Neutrophil (primary cell): ENCODE data around the gene INSYN2A.

Experiments used
- H3K27ac ChIP-seq: fragments of 200-600 bp; sonication (generic); 2 replicates; pipeline ENCODE4 v1.5.1; 2016; ENCODE audit warnings: mild to moderate bottlenecking, moderate library complexity
- H3K27me3 ChIP-seq: fragments of 200-600 bp; sonication (generic); 2 replicates; pipeline ENCODE4 v1.6.0; 2016; ENCODE audit warnings: mild to moderate bottlenecking
- H3K36me3 ChIP-seq: fragments of 200-600 bp; sonication (generic); 2 replicates; pipeline ENCODE4 v1.5.1; 2017
- H3K4me1 ChIP-seq, 2 experiments: fragments of 200-600 bp in 1 of 2; sonication (generic) in 1 of 2; 1 replicate in 1 of 2; 2 replicates in 1 of 2; pipeline versions ENCODE4 v1.5.1 to v1.6.1; 2013 to 2016; ENCODE audit warnings: low read depth in 1 of 2, low read length in 1 of 2, mild to moderate bottlenecking in 1 of 2, moderate library complexity in 1 of 2; ENCODE audit not compliant: control insufficient read depth in 1 of 2, insufficient read depth in 1 of 2
- H3K4me3 ChIP-seq, 2 experiments: fragments of 200-600 bp in 1 of 2; sonication (generic) in 1 of 2; 1 replicate in 1 of 2; 2 replicates in 1 of 2; pipeline ENCODE4 v1.5.1; 2013 to 2016; ENCODE audit warnings: low read depth in 1 of 2, low read length in 1 of 2, mild to moderate bottlenecking in 1 of 2, moderate library complexity in 1 of 2
- H3K9me3 ChIP-seq: fragments of 200-600 bp; sonication (generic); 2 replicates; pipeline ENCODE4 v1.5.1; 2016
- TF ChIP-seq, protein P1 (sequence below): fragments of 200-600 bp; sonication (generic); IDR thresholded peaks from 2 replicates; pipeline ENCODE4 v1.5.1; 2016; ENCODE audit warnings: antibody characterized with exemption

Gene INSYN2A

DNA sequence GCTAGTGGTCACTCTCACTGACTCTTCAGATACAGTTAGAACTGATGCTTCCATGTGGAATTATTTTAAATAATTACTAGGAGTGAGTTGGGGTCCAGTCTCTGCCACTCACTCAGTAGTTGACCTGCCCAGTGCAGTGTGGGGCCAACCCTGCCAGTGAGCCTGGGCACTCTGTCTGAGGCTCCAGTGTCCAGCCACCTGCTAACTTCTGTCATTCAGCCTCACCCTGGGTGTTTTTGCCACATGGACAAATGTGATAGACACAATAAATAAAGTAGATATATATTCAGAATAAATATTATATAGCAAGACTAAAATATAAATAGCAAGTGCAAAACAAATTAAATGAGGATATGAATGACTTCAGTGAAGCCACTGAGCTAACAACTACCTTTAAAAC lies 7.2 kb downstream of the INSYN2A start:
- no peaks in the 10 kb centered on the region for H3K4me1 ChIP-seq
- TF ChIP-seq, protein P1, sequence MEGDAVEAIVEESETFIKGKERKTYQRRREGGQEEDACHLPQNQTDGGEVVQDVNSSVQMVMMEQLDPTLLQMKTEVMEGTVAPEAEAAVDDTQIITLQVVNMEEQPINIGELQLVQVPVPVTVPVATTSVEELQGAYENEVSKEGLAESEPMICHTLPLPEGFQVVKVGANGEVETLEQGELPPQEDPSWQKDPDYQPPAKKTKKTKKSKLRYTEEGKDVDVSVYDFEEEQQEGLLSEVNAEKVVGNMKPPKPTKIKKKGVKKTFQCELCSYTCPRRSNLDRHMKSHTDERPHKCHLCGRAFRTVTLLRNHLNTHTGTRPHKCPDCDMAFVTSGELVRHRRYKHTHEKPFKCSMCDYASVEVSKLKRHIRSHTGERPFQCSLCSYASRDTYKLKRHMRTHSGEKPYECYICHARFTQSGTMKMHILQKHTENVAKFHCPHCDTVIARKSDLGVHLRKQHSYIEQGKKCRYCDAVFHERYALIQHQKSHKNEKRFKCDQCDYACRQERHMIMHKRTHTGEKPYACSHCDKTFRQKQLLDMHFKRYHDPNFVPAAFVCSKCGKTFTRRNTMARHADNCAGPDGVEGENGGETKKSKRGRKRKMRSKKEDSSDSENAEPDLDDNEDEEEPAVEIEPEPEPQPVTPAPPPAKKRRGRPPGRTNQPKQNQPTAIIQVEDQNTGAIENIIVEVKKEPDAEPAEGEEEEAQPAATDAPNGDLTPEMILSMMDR, result no peak
- no peak overlapping the region for H3K4me3 ChIP-seq
- no peak overlapping the region for H3K27ac ChIP-seq
- peaks cover 44% of the 10 kb centered on the region for H3K27me3 ChIP-seq
- no peaks in the 10 kb centered on the region for H3K36me3 ChIP-seq
- no peaks in the 10 kb centered on the region for H3K9me3 ChIP-seq

GRCh38 chr10:127186813-127187212 lies 9.6 kb downstream of the INSYN2A start:
- H3K27ac ChIP-seq, result no peak overlapping the region
- peaks cover 19% of the 10 kb centered on the region for H3K27me3 ChIP-seq
- no peaks in the 10 kb centered on the region for H3K4me1 ChIP-seq
- H3K9me3 ChIP-seq, result no peaks in the 10 kb centered on the region
- TF ChIP-seq, protein P1, result no peak
- no peaks in the 10 kb centered on the region for H3K36me3 ChIP-seq
- no peak overlapping the region for H3K4me3 ChIP-seq

DNA sequence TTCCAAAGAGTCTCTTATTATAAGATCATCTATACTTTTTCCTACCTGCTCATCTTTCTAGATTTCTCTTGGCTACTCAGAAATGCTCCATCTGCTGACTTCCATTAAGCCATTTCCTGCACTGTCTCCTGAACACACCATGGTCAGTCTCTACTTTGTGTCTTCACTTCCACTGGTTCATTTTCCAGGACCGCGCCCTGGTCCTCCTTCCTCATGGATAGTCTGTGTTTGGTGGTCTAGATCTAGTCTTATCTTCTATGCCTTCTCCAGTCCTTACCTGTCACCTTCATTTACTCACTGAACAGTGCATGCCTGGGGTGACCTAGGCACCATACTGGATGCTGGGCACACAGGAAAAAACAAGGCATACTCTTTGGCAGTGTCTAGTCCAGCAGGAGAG lies 11.8 kb downstream of the INSYN2A start:
- Histone ChIP-seq H3K27ac (no peak overlapping the region), H3K4me1 (no peaks in the 10 kb centered on the region), H3K27me3 (peaks cover 1% of the 10 kb centered on the region), H3K4me3 (no peak overlapping the region), H3K9me3 (no peaks in the 10 kb centered on the region), H3K36me3 (no peaks in the 10 kb centered on the region)
- TF ChIP-seq, protein P1, result no peak

GRCh38 chr10:127182161-127182560 lies 14.2 kb downstream of the INSYN2A start:
- TF ChIP-seq, protein P1, result no peak
- Histone ChIP-seq H3K4me3 (no peak overlapping the region), H3K9me3 (no peaks in the 10 kb centered on the region), H3K36me3 (no peaks in the 10 kb centered on the region), H3K4me1 (no peaks in the 10 kb centered on the region), H3K27ac (no peak overlapping the region), H3K27me3 (no peaks in the 10 kb centered on the region)

DNA sequence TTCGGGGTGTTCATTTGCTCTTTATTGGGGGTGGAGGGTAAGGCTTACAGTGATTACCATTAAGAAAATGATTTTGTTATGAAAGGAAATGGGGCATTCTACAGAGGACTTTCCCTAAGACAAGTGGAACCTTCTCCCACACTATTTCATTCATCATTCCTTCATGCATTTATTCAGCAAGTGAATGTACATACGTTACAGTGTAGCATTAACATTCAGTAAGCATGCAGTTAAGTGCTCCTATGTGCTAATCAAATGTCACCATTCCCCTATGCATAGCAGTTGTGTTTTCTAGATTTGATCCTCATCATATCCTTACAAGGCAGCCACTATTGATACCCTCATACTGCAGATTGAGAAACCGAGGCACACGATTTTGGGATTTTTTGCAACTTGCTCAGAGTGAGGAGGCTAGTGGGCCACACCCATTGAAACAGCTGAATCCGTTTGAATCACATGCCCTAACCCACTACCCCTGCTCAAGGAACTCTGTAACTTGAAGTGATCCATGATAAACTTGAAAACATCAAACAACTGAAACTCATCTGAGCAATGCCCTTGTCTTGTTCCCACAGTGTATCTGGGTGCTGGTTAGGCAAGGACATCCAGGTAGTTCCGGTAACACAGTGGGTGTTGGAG lies 16.7 kb downstream of the INSYN2A start:
- Histone ChIP-seq H3K4me3 (no peak overlapping the region), H3K9me3 (no peaks in the 10 kb centered on the region), H3K36me3 (no peaks in the 10 kb centered on the region), H3K4me1 (no peaks in the 10 kb centered on the region), H3K27me3 (no peaks in the 10 kb centered on the region), H3K27ac (no peak overlapping the region)
- TF ChIP-seq, protein P1, result no peak
